HTR-8/SVneo (cell line): ENCODE measurements around the gene POMGNT2.

Source experiments
- DNase-seq: peaks from one replicate; pipeline ENCODE4 v3.0.0; 2011; ENCODE audit warnings: low spot score, mixed read lengths; ENCODE audit not compliant: insufficient read length
- FAIRE-seq: peaks from 2 replicates; lab custom pipeline; 2011; peaks lifted over from hg19 to GRCh38; lab: Jason Lieb, UNC

The POMGNT2 gene

GRCh38 chr3:43104660-43105595 lies 951 bp downstream of the POMGNT2 start:
- FAIRE-seq (no peak), DNase-seq (no peak)

DNA sequence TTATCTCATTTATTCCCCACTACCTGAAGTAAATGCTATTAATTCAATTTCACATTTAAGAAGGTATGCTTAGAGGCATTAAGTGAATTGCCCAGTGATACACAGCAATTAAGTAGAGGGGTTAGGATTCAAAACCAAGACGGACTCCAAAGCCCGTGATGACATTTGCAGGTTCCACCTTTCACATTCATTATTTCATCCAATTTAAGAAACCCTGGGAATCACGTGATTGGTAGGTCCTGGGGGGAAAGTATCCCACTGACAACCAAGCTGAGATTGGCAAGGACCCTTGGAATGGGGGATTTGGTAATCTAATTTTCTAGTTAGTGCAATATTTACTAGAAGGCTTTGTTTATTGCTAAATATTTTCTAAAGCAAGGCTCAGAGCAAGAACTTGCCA lies 1.8 kb downstream of the POMGNT2 start:
- FAIRE-seq (no peak), DNase-seq (no peak)

GRCh38 chr3:43102773-43103480 lies 3.0 kb downstream of the POMGNT2 start:
- DNase-seq, result no peak
- FAIRE-seq, result no peak

DNA sequence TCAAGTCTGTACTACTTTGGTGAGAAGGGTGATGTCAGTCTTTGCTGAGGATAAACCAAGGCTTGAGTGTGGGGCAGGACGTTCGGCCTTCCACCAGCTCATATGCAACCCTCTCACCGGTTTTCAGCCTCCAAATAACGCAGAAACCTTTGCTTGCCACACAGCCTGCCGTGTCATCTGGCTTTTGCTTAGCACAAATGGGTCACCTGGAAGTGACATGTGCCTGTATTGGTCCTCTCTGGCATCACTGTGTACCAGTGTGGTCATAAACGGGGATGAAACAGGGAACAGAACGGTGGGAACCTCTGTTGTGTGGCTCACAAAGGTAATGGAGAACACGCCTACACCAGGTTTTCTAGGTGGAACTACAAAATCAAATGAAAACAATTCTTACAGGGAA lies 7.1 kb downstream of the POMGNT2 start:
- no peak for FAIRE-seq

GRCh38 chr3:43097400-43098080 lies 8.3 kb downstream of the POMGNT2 start:
- DNase-seq (no peak), FAIRE-seq (no peak)

More for the DNA sequence above, 7.1 kb downstream of the POMGNT2 start:
- DNase-seq, result no peak

DNA sequence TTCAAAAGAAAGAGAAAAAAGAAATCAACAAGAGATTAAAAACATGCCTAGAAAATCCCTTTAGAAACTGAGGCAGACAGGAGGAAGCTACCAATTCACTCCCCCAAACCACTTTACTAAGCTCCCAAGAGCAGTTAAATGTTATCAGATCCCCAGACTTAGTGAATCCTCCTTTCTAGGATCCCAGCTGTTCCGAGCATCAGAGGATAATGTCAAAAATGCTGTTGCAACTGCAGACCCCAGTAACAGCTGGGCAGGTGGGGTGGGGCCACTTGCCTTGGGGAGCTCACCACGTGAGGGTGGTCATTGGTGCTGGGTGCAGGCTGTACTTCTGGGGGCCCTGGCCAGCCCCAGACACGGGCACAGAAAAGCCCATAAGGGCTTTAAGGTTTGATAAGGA lies 9.1 kb downstream of the POMGNT2 start:
- no peak for FAIRE-seq
- no peak for DNase-seq

GRCh38 chr3:43095370-43095769 lies 10.5 kb downstream of the POMGNT2 start:
- FAIRE-seq (no peak), DNase-seq (no peak)

DNA sequence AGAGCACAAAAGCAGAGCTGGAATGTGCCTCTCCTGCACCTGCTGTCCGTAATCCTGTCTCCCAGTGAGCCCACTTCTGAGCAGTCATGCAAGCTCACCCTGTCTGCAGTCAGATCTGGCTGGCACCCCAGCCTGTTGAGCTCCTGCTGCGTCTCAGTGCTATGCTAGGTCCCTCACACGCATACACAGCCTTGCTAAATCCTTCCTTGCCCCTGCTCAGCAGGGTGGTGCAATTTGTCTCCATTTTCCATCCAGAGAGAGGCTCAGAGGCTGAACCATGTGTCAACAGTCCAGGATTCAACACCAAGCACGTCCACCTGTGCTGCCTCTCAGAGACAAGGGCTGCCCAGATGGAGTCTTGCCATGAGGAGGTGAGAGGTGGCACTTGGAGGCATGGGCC lies 11.0 kb downstream of the POMGNT2 start:
- FAIRE-seq (no peak), DNase-seq (no peak)

DNA sequence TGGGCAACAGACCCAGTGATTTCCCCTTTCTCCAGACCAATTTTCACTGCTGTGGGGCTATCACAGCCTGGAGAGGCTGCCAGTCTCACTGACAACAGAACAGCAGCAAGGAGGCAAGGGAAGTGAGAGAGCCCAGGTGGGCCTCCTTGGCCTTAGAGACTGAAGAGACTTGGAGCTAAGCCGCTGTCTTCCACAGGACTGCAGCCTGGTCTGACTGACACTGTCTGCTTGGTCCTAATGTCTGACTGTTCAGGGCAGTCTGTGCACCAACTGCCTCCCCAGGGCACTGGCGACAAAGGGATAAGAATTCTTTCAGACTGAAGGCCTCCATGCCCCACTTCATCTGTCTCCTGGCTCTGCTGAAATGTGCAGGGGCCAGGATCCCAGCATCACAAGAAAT lies 11.5 kb downstream of the POMGNT2 start:
- FAIRE-seq, result no peak
- DNase-seq, result no peak

DNA sequence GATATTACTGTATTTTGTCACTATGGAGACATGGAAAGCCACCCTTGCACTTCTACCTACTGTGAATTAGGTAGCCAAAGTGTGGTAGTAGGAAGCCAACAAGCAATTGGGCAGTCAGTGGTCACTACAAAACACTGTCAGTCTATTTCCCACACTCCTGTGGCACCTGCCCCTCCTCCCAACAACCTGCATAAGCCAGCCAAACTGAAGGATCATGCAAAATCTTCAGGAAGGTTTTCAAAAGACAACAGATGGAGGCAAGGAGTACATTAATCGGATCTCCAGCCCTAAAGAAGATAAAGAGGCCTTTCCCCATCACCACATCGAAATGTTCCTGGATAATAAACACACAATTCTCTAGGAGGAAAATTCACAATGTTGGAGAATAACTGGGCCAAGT lies 11.9 kb downstream of the POMGNT2 start:
- FAIRE-seq (no peak), DNase-seq (no peak)

- FAIRE-seq (no peak), DNase-seq (no peak)
These were observed 12.9 kb downstream of the POMGNT2 start for GRCh38 chr3:43093006-43093405.

- no peak for DNase-seq
- FAIRE-seq, result no peak
These were observed 14.4 kb downstream of the POMGNT2 start for GRCh38 chr3:43091481-43091880.

GRCh38 chr3:43090238-43090637 lies 15.6 kb downstream of the POMGNT2 start:
- DNase-seq, result no peak
- no peak for FAIRE-seq

DNA sequence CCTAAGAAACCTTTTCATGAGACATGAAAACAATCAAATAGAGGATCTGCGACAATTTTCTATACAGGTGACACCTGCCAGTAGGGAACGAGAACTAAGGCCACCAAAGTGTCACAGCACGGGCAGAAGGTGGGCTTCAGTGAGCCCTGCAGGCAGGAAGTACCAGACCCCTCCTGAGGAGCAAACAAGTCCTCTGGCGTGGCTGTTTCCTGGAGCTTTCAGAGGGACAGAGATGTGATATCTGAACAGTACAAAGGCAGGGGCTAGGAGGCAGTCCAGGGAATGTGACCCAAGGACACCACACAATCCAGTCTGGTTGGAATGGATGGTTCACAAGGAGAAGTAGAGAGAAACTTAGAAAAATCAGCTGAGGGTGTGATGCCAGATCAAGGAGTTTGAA lies 16.8 kb downstream of the POMGNT2 start:
- DNase-seq, result no peak
- no peak for FAIRE-seq

DNA sequence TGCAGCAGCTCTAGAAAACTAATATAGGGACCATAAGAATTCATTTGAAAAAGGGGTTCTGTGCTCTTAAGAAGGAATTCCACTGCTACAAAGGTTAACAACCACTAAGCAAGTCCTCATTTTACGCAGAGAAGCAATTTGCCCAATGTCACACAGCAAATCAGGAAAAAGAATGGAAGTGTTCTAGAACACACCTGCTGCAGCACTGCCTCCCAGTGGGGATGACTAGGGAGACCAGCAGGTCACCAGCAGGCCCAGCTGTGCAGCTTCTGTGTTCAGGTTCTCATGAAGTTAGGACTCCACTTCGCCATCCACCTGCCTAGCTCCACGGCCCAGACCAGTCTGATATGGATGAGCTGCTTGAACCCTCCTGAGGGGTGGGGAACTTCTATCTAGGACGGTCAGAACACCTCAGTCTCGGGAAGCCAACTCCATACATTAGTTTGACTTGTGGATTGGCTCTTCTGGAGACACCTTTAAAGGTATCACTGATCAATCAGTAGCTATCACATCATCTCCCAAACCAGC lies 18.6 kb downstream of the POMGNT2 start:
- FAIRE-seq, result no peak
- DNase-seq, result no peak

DNA sequence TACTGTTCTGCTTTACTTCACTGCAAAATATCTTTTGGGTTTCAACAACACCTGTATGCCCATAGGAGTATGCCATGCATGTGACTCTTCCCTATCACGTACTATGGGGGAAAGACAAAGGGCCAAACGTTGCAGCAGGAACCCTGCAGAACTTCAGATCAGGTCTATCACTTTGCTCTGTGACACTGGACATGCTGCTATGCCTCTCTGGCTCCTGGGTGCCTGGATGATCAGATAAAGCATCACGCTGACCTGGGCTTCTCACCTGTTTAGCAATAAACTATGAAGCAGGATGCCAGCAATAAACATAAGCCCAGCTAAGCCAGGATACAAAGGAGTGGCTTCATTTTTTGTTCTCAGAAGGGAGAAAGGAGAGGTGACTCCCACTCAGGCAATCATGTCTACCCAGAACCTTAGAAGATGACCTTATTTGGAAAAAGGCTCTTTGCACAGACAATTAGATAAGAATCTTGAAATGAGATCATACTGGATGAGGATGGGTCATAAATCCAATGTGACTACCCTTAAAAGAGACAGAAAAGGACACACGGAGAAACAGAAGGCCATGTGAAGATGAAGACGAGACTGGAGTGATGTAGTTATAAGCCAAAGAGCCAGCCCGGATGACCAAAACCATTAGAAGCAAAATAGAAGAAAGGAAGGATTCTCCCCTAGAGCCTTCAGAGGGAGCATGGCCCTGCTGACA lies 19.3 kb downstream of the POMGNT2 start:
- FAIRE-seq (no peak), DNase-seq (no peak)

- FAIRE-seq, result no peak
These were observed 23.4 kb downstream of the POMGNT2 start for GRCh38 chr3:43082457-43082856.

DNA sequence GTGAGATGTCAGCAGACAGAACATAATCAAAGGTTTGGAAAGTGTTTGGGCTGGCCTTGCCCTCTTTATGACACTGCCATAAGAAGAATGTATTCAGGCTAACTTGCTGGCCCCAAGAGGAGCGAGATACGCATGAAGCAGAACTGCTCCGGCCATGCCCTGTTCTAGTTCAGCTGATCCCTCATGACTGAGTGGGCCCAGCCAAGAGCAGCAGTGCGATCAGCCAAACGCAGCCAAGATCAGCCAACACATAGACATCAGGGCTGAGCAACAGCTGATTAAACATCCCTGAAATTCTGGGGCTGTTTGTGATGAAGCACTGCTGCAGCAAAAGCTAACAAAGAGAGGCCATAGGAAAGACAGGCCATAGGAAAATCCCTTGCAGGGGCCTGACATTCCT lies 24.1 kb downstream of the POMGNT2 start:
- no peak for FAIRE-seq
- no peak for DNase-seq

More at GRCh38 chr3:43082457-43082856, 23.4 kb downstream of the POMGNT2 start:
- no peak for DNase-seq

DNA sequence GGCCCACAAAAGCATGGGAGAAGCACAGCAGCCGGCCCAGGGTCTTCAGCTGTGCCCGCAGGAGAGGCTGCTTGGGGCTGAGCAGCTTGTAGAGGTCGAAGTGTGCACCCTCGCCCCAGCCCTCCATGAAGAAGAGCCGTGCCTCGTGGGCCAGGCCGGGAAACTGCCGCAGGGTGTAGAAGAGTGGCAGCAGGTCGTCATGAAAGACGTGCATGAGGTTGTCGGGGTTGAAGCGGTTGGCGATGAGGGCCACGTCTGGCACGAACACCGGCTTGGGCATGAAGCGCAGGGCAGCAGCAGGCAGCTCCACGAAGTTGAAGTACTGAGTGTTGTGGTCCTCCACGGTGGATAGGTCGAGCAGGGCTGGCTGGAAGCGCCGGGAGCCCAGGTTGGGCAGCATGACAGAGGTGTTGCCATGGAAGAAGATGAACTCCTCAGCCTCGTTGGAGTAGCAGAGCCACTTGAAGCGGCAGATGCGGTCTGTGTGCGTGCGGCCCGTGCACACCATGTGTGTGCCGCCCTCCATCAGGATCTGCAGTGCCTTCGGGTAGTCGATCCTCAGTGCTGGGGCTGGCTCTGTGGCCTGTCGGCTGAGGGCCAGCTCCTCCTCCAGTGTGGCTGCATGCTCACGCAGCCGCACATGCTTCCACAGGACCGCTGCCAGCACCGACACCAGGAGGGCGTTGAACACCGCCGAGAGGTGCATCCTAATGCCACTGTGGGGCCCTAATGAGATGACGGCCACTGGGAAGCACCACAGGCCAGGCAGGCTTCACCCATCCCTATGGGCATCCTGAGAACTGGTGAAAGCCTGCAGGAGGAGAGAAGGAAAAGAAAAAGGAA lies 24.9 kb downstream of the POMGNT2 start:
- DNase-seq (no peak), FAIRE-seq (no peak)
